ENCODE data around the gene MAGI2. TPM values are rescaled to one million over a fixed set of nuclear protein-coding genes. Genes with fewer than 3 reads are reported as not detected.

Gene MAGI2
- total RNA-seq, 2 donors from 2014 or later = 10.3 to 19.2 TPM

- Histone ChIP-seq H3K27ac (ENCODE audit: low read depth, low read length) (no peak overlapping the region), H3K4me1 (ENCODE audit: control insufficient read depth, insufficient read depth, low read length) (no peaks in the 10 kb centered on the region), H3K9me3 (ENCODE audit: control insufficient read depth, low read length) (no peaks in the 10 kb centered on the region), H3K36me3 (ENCODE audit: control insufficient read depth, insufficient read depth, low read length) (no peaks in the 10 kb centered on the region), H3K9ac (ENCODE audit: extremely low read depth, low read length, poor library complexity, severe bottlenecking) (no peak overlapping the region), H3K27me3 (ENCODE audit: control insufficient read depth, insufficient read depth, low read length, poor library complexity, severe bottlenecking) (no peaks in the 10 kb centered on the region), H3K4me3 (ENCODE audit: low read length) (no peak overlapping the region)
- no peaks in the 10 kb centered on the region for H3K9me3 Mint-ChIP-seq
- WGBS, 2 experiments (ENCODE audit: insufficient coverage in 1 of 2, insufficient read length in 1 of 2) = 84 to 98% methylated on average over 2 of the region's 2 CpGs
- no peak overlapping the region for H3K27ac Mint-ChIP-seq
- no peak for DNase-seq
- H3K27me3 Mint-ChIP-seq (ENCODE audit: insufficient read depth) = no peaks in the 10 kb centered on the region
- H3K4me1 Mint-ChIP-seq = peaks cover 5% of the 10 kb centered on the region
- H3K36me3 Mint-ChIP-seq (ENCODE audit: low read depth) = no peaks in the 10 kb centered on the region
- H3K4me3 Mint-ChIP-seq = no peak overlapping the region
- no peak for TF ChIP-seq CTCF (conservative IDR thresholded peaks at IDR 0.05)
Measured at GRCh38 chr7:78311181-78311580, 1142.3 kb downstream of the MAGI2 start.

GRCh38 chr7:78307892-78308291 is 1145.6 kb downstream of the MAGI2 start:
- H3K27me3 Mint-ChIP-seq (ENCODE audit: insufficient read depth) = no peaks in the 10 kb centered on the region
- H3K4me3 Mint-ChIP-seq = no peak overlapping the region
- no peaks in the 10 kb centered on the region for H3K9me3 Mint-ChIP-seq
- no peaks in the 10 kb centered on the region for H3K9me3 ChIP-seq (ENCODE audit: control insufficient read depth, low read length)
- no peaks in the 10 kb centered on the region for H3K36me3 Mint-ChIP-seq (ENCODE audit: low read depth)
- H3K4me3 ChIP-seq (ENCODE audit: low read length) = no peak overlapping the region
- DNase-seq = no peak
- H3K36me3 ChIP-seq (ENCODE audit: control insufficient read depth, insufficient read depth, low read length) = no peaks in the 10 kb centered on the region
- no peak overlapping the region for H3K27ac Mint-ChIP-seq
- no peak for TF ChIP-seq CTCF (conservative IDR thresholded peaks at IDR 0.05)
- peaks cover 12% of the 10 kb centered on the region for H3K4me1 ChIP-seq (ENCODE audit: control insufficient read depth, insufficient read depth, low read length)
- H3K27me3 ChIP-seq (ENCODE audit: control insufficient read depth, insufficient read depth, low read length, poor library complexity, severe bottlenecking) = no peaks in the 10 kb centered on the region
- H3K9ac ChIP-seq (ENCODE audit: extremely low read depth, low read length, poor library complexity, severe bottlenecking) = no peak overlapping the region
- H3K27ac ChIP-seq (ENCODE audit: low read depth, low read length) = no peak overlapping the region
- no peaks in the 10 kb centered on the region for H3K4me1 Mint-ChIP-seq

GRCh38 chr7:78306634-78307033 is 1146.8 kb downstream of the MAGI2 start:
- H3K4me3 ChIP-seq (ENCODE audit: low read length) = no peak overlapping the region
- no peaks in the 10 kb centered on the region for H3K36me3 Mint-ChIP-seq (ENCODE audit: low read depth)
- H3K4me1 Mint-ChIP-seq = no peaks in the 10 kb centered on the region
- no peaks in the 10 kb centered on the region for H3K27me3 Mint-ChIP-seq (ENCODE audit: insufficient read depth)
- H3K9me3 Mint-ChIP-seq = no peaks in the 10 kb centered on the region
- no peak overlapping the region for H3K4me3 Mint-ChIP-seq
- H3K9me3 ChIP-seq (ENCODE audit: control insufficient read depth, low read length) = no peaks in the 10 kb centered on the region
- H3K36me3 ChIP-seq (ENCODE audit: control insufficient read depth, insufficient read depth, low read length) = no peaks in the 10 kb centered on the region
- no peak overlapping the region for H3K9ac ChIP-seq (ENCODE audit: extremely low read depth, low read length, poor library complexity, severe bottlenecking)
- H3K27ac Mint-ChIP-seq = no peak overlapping the region
- no peak overlapping the region for H3K27ac ChIP-seq (ENCODE audit: low read depth, low read length)
- TF ChIP-seq CTCF (conservative IDR thresholded peaks at IDR 0.05) = no peak
- H3K27me3 ChIP-seq (ENCODE audit: control insufficient read depth, insufficient read depth, low read length, poor library complexity, severe bottlenecking) = no peaks in the 10 kb centered on the region
- WGBS, 2 experiments (ENCODE audit: insufficient coverage in 1 of 2, insufficient read length in 1 of 2) = 80 to 100% methylated on average over 1 of the region's 1 CpG
- DNase-seq = no peak
- peaks cover 12% of the 10 kb centered on the region for H3K4me1 ChIP-seq (ENCODE audit: control insufficient read depth, insufficient read depth, low read length)
